Islet of Langerhans (tissue), 1 donor: Measurements from ENCODE around the gene MAP7.
"Not testable (repeated sequence)": the region's sequence is repeated elsewhere in the genome, so short reads cannot be mapped to it uniquely, and the experiment has no call there.

ENCODE experiments used
- FAIRE-seq: peaks from one replicate; lab custom pipeline; 2011; peaks lifted over from hg19 to GRCh38; lab: Jason Lieb, UNC

Gene MAP7

DNA sequence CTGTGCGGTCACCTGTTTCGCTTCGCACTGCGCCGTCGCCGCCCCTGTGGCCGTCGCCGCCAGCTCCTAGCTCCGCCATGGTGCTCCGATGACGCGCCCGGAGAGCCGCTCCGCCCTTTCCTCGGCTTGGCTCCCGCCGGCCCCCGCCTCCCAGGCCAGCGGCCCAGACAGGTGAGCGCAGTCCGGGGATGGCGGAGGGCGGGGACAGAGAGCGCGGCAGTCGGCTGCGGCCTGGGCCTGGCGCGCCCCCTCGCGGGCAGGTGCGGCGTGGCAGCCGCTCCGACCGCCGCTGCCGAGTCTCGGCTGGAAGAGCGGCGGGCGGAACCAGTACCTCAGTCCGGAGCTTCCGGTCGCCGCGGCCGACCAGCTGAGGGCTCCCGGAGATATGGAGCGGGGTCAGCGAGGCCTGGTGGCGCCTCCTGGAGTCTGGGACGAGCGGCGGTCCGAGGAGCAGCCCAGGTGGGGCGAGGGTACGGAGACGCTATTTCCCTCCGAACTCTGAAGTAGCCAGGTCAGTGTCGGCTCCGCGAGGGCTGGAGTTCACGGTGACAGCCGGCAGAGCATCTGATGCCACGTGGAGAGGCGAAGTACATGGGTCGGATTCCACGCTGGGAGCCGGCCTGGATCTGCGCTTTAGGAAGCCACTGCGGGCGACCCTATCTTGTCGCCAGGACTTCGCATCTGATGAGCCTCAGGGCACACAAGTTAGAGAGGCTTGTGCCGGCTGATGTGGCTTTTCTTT lies at the start of gene MAP7:
Gene MAP7 (minus strand): TSS at position 93 of the 742 bp plus-strand sequence. CDS start 14 bp downstream, at position 79.
- FAIRE-seq, result no peak

GRCh38 chr6:136599329-136600011 lies 49.2 kb upstream of the MAP7 start:
- no peak for FAIRE-seq

- no peak for FAIRE-seq
Observed at GRCh38 chr6:136598048-136598447, 47.8 kb upstream of the MAP7 start.

GRCh38 chr6:136594671-136595070 lies 44.4 kb upstream of the MAP7 start:
- no peak for FAIRE-seq

DNA sequence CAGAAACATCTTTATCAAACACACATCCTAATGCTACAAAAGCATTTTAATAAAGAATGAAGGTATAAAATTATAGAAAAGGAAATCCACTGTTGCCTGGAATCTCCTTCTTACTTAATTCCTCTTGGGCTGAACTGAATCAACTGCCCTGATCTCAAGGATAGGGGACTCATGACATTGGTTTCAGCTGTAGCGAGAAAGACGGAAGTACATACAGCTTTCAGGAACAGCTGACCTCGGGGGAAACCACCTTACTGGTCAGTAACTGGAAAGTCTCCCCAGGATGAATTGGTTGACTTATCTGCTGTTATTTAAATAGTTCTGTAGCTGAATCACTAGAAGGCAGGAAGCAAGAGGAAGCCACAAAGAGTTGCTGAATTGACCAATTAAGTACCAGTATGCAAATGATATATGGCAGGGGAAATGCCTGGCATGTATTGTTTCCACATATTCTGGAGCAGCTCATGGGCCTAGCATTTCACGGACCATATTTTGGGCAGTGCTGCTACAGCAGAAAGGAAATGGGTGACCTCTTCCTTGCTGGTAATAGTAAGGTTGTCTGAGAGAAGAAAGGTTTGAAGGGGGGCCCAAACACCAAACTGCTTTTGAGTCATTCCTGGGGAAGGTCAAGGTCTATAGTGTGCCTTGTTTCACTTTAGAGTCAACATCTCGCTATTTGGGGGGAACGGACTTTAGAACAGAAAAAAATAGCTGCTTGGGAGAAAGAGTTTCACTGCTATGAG lies 43.7 kb upstream of the MAP7 start:
- no peak for FAIRE-seq

GRCh38 chr6:136592930-136593673 lies 42.9 kb upstream of the MAP7 start:
- no peak for FAIRE-seq

- no peak for FAIRE-seq
Observed at GRCh38 chr6:136591617-136592016, 41.4 kb upstream of the MAP7 start.

- FAIRE-seq, result not testable (repeated sequence)
Observed at GRCh38 chr6:136590846-136591245, 40.6 kb upstream of the MAP7 start.

- no peak for FAIRE-seq
Observed at GRCh38 chr6:136587527-136587926, 37.3 kb upstream of the MAP7 start.

- no peak for FAIRE-seq
Observed at GRCh38 chr6:136586295-136586694, 36.1 kb upstream of the MAP7 start.

DNA sequence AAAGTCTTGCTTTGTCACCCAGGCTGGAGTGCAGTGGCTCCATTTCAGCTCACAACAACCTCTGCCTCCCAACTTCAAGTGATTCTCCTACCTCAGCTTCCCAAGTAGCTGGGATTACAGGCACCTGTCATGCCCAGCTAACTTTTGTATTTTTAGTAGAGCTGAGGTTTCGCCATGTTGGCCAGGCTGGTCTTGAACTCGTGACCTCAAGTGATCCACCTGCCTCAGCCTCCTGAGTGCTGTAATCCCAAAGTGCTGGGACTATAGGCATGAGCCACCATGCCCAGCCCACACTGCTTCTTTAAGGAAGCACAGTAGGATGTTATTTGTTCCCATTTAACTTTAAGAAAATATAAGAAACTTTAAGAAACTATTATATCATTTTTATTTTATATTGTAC lies 35.3 kb upstream of the MAP7 start:
- not testable (repeated sequence) for FAIRE-seq

DNA sequence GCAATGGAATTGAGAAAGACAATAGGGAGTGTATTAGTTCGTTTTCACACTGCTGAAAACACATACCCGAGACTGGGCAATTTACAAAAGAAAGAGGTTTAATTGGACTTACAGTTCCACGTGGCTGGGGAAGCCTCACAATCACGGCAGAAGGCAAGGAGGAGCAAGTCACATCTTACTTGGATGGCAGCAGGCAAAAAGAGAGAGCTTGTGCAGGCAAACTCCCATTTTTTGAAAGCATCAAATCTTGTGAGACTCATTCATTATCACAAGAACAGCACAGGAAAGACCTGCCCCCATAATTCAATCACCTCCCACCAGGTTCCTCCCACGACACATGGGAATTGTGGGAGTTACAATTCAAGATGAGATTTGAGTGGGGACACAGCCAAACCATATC lies 34.1 kb upstream of the MAP7 start:
- not testable (repeated sequence) for FAIRE-seq

DNA sequence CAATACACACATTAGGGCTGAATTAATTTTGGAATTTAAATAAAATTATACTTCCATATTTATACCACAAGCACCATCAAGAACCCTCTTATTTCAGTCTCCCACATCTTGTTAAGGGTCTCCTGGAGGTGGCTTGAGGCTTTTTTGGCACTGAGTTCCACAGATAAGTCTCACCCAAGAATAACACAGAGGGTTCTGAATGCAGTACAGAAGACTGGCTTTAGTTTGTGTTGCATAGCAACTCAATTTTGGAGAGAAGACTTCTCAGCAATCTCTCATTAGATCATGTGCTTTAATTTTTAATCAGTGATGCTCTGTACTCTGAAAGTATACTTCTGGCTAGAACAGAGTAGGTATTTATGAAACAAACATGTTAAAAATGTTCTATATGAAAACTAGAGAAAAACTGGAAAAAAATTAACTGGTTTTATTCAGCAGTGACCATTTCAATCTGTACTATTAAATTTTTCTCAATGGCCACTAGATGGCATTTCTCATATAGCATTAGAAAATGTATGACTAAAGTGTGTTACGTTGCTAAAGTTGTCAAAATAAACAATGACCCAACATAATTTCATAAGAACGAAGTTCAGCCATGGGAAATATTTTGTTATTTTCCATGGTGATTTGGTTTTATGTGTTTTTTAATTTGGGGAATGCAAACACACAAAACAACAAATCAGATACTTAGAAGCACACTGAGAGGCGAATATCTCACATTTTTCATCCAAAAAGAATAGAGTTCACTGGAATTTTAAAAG lies 32.7 kb upstream of the MAP7 start:
- peak; percentile 81 for FAIRE-seq

GRCh38 chr6:136579800-136580199 lies 29.6 kb upstream of the MAP7 start:
- no peak for FAIRE-seq

GRCh38 chr6:136576821-136577220 lies 26.6 kb upstream of the MAP7 start:
- FAIRE-seq, result no peak

DNA sequence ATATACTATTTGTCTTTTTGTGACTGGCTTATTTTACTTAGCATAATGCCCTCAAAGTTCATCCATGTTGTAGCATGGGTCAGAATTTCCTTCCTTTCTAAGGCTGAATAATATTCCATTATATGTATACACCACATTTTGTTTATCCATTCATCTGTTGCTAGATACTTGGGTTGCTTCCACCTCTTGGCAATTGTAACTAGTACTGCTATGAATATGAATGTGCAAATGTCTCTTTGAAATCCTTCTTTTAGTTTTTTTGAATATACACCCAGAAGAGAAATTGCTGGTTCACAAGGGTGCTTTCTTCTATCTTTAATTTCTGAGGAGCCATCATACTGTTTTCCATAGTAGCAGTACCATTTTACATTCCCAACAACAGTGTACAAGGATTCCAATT lies 21.3 kb upstream of the MAP7 start:
- no peak for FAIRE-seq

DNA sequence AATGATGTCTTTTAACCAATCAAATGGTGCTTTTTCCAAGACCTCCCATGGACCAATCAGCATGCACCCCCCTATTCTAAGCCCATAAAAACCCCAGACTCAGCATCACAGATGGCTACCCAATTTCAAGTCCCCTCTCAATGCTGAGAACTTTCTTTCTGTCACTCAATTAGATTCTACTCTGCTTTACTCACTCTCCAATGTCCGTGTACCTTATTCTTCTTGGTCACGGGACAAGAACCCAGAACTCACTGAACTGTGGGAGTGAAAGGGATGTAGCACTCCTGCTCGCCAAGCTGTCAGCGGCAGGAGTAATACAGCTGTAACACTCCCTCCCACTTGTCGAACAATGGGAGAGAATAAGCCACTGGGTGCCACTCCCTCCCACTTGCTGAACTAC lies 20.8 kb upstream of the MAP7 start:
- no peak for FAIRE-seq

DNA sequence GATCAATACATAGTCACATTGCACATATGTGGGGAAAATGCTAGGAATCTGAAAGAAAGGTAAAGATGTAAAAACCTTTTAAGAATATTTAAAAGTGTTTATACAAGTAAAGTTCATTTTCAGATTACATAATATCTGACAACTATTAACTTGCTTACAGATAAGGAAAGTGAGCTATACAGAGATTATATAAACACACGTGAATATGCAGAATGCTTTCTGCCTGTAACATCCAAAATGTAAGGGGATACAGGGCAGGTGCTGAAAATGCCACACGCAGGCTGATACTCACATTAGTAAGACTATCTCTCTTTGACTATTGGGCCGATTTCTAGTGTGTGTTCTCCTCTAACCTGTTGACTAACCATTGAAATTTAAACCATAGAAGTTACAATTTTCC lies 17.9 kb upstream of the MAP7 start:
- FAIRE-seq, result no peak

- no peak for FAIRE-seq
Observed at GRCh38 chr6:136567688-136568087, 17.5 kb upstream of the MAP7 start.

DNA sequence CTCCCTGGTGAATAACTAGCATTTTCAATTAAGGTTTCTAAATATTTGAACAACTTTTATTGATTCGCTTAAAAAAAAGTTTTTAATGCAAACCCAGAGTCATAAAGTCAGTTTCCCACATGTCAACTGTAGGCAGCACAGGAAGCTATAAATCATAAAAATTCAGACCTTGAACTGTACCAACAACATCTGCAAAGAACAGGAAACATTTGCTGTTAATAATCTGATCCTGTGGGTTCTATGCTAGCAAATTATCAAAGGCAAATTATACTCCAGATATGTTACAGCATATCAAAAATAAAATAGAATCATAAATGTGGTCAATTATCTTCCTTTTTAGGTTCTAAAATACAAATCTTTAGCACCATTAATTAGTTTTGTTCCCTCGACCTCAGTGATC lies 16.6 kb upstream of the MAP7 start:
- FAIRE-seq, result no peak

GRCh38 chr6:136566007-136566487 lies 15.8 kb upstream of the MAP7 start:
- FAIRE-seq, result no peak

DNA sequence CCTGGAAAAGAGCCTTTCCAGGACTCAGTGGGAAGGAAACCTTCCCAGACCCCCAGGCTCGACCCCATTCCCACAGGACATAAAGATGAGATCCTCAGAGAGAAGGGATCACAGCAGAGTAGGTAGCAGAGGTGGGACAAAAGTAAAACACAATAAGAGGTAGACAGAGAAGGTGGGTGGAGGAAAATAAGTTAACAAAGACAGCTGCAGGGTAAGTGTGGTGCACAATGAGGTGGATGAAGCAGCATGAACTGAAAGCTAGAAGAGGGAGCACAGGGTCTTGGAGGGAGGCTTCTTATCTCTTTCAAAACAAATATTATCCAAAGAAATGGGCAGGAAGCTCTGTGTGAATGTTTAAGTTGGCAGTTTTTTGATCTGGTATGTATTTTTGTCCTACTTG lies 14.0 kb upstream of the MAP7 start:
- no peak for FAIRE-seq
